Hepatocyte (in vitro differentiated cells): Measurements from ENCODE around the gene TUG1.

Source experiments
- EZH2 ChIP-seq: fragments of 200-600 bp; sonication (generic); IDR thresholded peaks from 2 replicates; pipeline ENCODE4 v1.6.1; 2016; ENCODE audit warnings: antibody characterized with exemption, mild to moderate bottlenecking, borderline replicate concordance
- TF ChIP-seq, protein P1 (sequence below): fragments of 200-600 bp; sonication (generic); IDR thresholded peaks from 2 replicates; pipeline ENCODE4 v1.5.1; 2016; ENCODE audit warnings: antibody characterized with exemption, mild to moderate bottlenecking; ENCODE audit not compliant: poor library complexity

DNA sequence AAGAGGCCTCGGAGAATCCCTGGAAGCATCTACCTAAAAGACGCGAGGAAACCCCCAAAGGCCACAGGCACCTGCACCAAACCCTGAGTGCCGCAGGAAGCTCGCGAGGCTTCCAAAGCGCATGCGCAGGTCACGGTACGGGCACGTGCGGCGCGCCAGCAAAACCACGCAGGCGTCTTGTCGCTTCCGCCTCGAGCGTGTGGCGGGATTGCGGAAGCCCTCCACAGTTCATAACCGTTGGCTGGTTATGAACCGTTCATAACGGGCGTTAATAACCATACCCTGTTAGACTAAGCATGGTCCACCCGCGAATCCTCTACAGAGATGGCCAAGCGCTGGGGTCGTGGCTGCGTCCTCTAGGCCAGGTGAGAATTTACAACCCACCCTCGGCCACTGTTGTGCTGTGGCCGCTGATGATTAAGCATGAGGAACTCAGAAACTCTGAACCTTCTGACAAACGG, 46.9 kb upstream of the TUG1 start:
- TF ChIP-seq, protein P1, sequence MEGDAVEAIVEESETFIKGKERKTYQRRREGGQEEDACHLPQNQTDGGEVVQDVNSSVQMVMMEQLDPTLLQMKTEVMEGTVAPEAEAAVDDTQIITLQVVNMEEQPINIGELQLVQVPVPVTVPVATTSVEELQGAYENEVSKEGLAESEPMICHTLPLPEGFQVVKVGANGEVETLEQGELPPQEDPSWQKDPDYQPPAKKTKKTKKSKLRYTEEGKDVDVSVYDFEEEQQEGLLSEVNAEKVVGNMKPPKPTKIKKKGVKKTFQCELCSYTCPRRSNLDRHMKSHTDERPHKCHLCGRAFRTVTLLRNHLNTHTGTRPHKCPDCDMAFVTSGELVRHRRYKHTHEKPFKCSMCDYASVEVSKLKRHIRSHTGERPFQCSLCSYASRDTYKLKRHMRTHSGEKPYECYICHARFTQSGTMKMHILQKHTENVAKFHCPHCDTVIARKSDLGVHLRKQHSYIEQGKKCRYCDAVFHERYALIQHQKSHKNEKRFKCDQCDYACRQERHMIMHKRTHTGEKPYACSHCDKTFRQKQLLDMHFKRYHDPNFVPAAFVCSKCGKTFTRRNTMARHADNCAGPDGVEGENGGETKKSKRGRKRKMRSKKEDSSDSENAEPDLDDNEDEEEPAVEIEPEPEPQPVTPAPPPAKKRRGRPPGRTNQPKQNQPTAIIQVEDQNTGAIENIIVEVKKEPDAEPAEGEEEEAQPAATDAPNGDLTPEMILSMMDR = no peak
- no peak for TF ChIP-seq EZH2
